Measurements from ENCODE around the gene HPCAL1. TPM values are rescaled to one million over a fixed set of nuclear protein-coding genes. Genes with fewer than 3 reads are reported as not detected.
A peak's percentile ranks its signal among the peaks of the same experiment; 100 is the strongest.

HPCAL1 gene
- total RNA-seq (ENCODE audit: unreplicated experiment), result 13.1 TPM
- long read RNA-seq, transcript HPCAL1-201 (5 exons, 1,751 nt), result major isoform, 20 of 23 reads
- long read RNA-seq, partial matches to known transcripts, result 0 of 23 reads
- long read RNA-seq, other reads (novel, unspliced or antisense), result 2 of 23 reads

DNA sequence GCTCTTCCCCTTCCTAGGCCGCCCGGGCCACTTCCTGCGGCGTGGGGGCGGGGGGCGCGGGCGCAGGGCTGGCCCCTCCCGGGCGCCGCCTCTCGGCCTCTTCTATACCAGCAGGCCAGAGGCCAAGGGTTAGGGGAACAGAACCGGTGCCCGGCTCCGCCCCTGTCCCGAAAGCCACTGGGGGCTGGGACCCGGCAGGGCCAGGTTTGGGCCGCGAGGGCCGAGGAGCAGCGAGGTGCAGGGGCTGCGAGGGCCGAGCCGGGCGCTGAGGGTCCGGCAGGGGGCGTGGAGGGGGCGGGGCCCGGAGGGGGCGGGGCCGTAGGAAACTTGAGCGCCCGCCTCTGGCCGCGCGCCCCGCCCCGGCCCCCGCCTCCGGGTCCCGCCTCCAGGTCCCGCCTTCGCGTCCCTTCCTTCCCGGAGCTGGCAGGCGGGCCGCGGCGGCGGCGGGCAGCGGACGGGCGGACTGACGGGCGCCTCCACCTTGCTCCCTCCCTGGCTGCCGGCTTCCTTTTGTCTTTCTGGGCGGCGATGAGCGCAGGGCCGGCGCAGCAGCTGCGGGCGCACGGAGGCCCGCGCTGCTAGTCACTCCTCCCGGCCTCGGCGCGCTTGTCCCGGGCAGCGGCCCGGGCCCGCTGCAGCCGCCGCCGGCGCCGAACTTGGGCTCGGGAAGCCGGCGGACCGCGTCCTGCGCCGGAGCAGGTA is at the start of gene HPCAL1:
HPCAL1 (plus strand) TSS at position 426 of the 702 bp plus-strand sequence. CDS start 116,854 bp downstream, outside the sequence.
- TF ChIP-seq, protein P1, sequence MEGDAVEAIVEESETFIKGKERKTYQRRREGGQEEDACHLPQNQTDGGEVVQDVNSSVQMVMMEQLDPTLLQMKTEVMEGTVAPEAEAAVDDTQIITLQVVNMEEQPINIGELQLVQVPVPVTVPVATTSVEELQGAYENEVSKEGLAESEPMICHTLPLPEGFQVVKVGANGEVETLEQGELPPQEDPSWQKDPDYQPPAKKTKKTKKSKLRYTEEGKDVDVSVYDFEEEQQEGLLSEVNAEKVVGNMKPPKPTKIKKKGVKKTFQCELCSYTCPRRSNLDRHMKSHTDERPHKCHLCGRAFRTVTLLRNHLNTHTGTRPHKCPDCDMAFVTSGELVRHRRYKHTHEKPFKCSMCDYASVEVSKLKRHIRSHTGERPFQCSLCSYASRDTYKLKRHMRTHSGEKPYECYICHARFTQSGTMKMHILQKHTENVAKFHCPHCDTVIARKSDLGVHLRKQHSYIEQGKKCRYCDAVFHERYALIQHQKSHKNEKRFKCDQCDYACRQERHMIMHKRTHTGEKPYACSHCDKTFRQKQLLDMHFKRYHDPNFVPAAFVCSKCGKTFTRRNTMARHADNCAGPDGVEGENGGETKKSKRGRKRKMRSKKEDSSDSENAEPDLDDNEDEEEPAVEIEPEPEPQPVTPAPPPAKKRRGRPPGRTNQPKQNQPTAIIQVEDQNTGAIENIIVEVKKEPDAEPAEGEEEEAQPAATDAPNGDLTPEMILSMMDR (IDR thresholded peaks at IDR 0.05; ENCODE audit: partially characterized antibody, unreplicated experiment), result peak; percentile 87
- peaks cover 2% of the 10 kb centered on the region for H3K4me1 Mint-ChIP-seq (ENCODE audit: low read depth, unreplicated experiment)
- peak; percentile 91 for DNase-seq
- peaks cover 13% of the 10 kb centered on the region for H3K27me3 Mint-ChIP-seq (ENCODE audit: unreplicated experiment)
- peaks cover 9% of the 10 kb centered on the region for H3K36me3 Mint-ChIP-seq (ENCODE audit: unreplicated experiment)
- H3K27ac Mint-ChIP-seq (ENCODE audit: unreplicated experiment), result peak within 1 kb of the TSS; percentile 62
- H3K9me3 Mint-ChIP-seq (ENCODE audit: unreplicated experiment), result peaks cover 6% of the 10 kb centered on the region
- peak within 1 kb of the TSS; percentile 91 for H3K4me3 Mint-ChIP-seq (ENCODE audit: unreplicated experiment)

DNA sequence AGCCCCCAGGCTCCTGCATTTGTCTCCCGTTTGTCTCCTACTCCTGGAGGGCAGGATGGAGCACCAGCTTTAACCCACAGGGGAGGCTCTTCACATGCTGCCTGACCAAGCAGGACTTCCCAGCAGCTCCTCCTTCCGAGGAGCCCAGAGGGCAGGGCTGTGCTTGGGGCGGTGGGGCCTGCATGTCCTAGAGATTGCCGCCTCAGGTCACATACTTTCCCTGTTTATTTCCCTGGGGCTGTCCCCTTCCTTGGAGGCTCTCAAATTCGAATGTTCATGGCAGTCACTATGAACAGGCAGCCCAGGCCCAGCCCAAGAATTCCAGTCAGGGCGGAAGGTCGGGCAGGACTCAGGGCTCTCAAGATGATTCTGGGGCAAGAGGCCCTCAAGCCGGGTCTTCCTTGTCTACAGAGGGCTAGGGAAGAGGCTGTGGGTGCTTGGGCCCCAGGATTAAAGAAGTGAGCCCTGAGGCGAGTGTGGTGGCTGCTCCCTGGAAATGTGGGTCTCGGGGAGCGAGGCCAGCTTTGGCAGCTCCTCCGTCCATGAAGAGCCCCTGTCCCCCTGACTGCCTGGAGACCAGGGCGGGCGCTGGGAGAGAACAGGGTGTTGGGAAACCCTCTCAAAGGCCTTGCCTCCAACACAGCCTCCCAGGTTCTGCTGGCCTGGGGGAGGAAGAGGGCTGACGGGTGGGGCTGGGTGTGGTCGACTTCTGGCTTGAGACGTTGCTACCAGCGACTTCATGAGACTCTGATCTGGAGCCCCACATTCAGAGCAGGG is 48.9 kb upstream of the HPCAL1 start:
- Mint-ChIP-seq H3K4me3 (ENCODE audit: unreplicated experiment) (no peak overlapping the region), H3K4me1 (ENCODE audit: low read depth, unreplicated experiment) (peaks cover 6% of the 10 kb centered on the region), H3K27me3 (ENCODE audit: unreplicated experiment) (peaks cover 4% of the 10 kb centered on the region), H3K36me3 (ENCODE audit: unreplicated experiment) (peaks cover 14% of the 10 kb centered on the region), H3K9me3 (ENCODE audit: unreplicated experiment) (no peaks in the 10 kb centered on the region), H3K27ac (ENCODE audit: unreplicated experiment) (no peak overlapping the region)
- TF ChIP-seq, protein P1 (IDR thresholded peaks at IDR 0.05; ENCODE audit: partially characterized antibody, unreplicated experiment), result no peak
- peak; percentile 14 for DNase-seq

DNA sequence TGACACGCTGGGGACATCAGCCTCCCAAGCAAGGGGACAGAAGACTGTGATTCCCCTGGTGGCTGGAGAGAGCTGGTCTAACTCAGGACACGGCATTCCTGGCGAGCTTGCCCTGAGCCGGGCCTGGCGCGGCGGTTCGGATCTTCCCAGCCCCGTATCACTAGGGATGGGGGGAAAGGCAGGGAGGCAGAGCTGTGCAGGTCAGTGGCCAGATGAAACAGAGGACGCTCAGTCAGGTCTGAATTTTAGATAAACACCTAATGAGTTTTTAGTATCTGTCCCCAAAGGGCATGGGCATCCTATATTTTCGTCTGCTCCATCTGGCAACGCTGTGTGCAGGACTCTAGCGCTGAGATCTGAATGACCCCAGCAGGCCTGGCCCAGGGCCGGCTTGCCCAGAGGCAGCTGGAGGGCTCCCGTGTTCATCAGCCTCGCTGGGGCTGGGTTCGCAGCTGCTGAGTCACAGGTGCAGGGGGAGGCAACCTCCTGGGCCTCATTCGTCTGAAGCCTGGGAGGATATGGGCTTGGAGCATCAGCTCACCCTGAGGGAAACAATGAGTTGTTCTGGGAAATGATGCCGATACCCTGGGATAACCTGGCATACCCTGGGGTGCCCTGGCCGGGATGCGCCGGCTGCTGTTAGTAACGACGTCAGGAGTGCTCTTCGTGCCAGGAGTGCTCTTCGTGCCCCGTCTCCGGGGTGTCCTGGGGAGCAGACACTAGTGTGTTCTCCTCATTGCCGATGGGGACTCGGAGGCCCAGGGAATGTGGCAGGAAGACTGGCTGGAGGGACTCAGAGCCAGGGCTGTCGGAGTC is 48.1 kb upstream of the HPCAL1 start:
- H3K27ac Mint-ChIP-seq (ENCODE audit: unreplicated experiment), result no peak overlapping the region
- DNase-seq, result peak; percentile 45
- peaks cover 6% of the 10 kb centered on the region for H3K4me1 Mint-ChIP-seq (ENCODE audit: low read depth, unreplicated experiment)
- H3K9me3 Mint-ChIP-seq (ENCODE audit: unreplicated experiment), result no peaks in the 10 kb centered on the region
- H3K36me3 Mint-ChIP-seq (ENCODE audit: unreplicated experiment), result peaks cover 14% of the 10 kb centered on the region
- TF ChIP-seq, protein P1 (IDR thresholded peaks at IDR 0.05; ENCODE audit: partially characterized antibody, unreplicated experiment), result no peak
- H3K27me3 Mint-ChIP-seq (ENCODE audit: unreplicated experiment), result peaks cover 4% of the 10 kb centered on the region
- H3K4me3 Mint-ChIP-seq (ENCODE audit: unreplicated experiment), result no peak overlapping the region

DNA sequence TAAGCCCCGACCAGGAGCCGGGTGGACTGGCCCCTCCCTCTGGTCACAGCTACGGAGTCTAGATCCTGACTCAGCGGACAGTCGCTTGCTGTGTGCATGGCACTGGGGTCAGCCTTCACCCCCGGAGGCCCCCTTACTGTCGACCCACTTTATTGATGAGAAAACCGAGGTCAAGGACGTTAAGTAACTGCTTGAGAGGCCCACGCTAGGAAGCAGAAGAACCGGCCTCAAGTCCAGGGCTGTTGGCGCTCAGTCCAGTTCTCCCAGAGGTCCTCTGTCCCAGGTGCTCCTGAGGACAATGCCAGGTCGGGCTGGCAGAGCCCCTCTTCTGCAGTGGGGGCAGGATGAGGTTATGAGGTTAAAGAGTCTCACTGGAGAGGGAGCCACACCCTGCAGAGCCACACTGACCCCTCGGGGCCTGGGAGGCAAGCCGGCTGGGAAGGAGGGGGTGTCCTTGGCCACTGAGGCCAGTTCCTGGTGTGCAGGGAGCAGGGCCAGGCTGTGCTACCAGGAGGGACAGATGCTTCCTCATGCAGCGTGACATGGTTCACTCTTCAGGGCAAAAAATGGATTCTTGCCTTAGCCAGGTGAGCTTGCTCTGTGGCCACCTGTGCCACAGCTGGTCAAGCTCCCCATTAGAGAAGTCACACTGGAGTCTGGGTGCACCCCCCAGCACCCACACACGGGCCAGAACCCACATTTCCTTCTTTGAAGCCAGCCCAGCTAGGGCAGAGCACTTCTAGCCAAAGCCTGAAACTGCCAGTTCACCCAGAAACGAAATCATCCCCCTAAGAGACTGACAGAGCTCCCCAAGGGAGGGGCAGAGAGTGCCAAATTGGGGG is 47.3 kb upstream of the HPCAL1 start:
- Mint-ChIP-seq H3K4me3 (ENCODE audit: unreplicated experiment) (no peak overlapping the region), H3K4me1 (ENCODE audit: low read depth, unreplicated experiment) (peaks cover 6% of the 10 kb centered on the region), H3K27ac (ENCODE audit: unreplicated experiment) (no peak overlapping the region), H3K9me3 (ENCODE audit: unreplicated experiment) (no peaks in the 10 kb centered on the region), H3K27me3 (ENCODE audit: unreplicated experiment) (peaks cover 4% of the 10 kb centered on the region), H3K36me3 (ENCODE audit: unreplicated experiment) (peaks cover 7% of the 10 kb centered on the region)
- peak; percentile 14 for DNase-seq
- TF ChIP-seq, protein P1 (IDR thresholded peaks at IDR 0.05; ENCODE audit: partially characterized antibody, unreplicated experiment), result no peak

Data from glutamatergic neuron (in vitro differentiated cells).